HG03469 (cell line): ENCODE measurements around the gene OR6C74.

Source experiments
- ATAC-seq: cut with Tn5 transposase; IDR thresholded peaks from one replicate; pipeline ENCODE4 v1.9.1; 2021; ENCODE audit warnings: mild to moderate bottlenecking, moderate library complexity, moderate number of reproducible peaks; ENCODE audit not compliant: unreplicated experiment

OR6C74 gene

GRCh38 chr12:55244309-55244708 is at the start of gene OR6C74:
Gene OR6C74 (plus strand): TSS chr12:55244609. CDS start chr12:55247288, 2,679 bp downstream.
- no peak for ATAC-seq

DNA sequence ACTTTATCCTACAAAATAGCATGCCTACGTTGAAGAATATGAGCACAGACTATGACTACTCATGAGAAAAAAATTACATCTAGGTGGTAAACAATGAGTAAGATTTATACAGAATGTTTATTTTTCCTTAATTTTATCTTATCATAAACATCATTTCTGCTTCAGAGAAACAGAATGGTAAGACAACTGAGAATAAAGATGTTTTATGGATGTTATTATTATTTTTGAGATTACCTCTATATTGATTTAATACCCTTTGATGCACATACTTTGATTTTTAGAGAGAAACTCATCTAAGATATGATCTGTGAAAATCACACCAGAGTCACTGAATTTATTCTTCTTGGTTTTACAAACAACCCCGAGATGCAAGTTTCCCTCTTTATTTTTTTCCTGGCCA is 23.7 kb upstream of the OR6C74 start, which contains the start of gene OR10A7:
Gene OR10A7 (plus strand): TSS at position 301 of the 400 bp plus-strand sequence. CDS start 0 bp downstream, at position 301.
- ATAC-seq: no peak

GRCh38 chr12:55226523-55226922 is 17.9 kb upstream of the OR6C74 start:
- no peak for ATAC-seq

DNA sequence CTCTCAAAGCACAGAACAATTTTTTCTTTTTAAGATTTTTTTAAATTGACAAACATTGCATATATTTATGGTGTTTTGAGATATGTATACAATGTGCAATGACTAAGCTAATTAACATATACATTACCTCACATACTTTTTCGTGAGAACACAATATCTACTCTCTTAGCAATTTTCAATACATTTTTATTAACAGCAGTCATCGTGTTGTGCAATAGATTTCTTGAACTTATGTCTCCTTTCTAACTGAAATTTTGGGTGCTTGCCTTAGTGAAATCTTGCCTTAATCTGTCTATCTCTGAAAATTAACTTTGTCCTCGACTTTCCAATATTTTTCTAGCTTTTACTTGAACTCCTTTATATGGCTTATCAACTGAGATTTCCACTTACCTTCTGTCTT is 16.8 kb upstream of the OR6C74 start:
- ATAC-seq: no peak

GRCh38 chr12:55246159-55246558 is 1.8 kb downstream of the OR6C74 start:
- ATAC-seq: no peak

DNA sequence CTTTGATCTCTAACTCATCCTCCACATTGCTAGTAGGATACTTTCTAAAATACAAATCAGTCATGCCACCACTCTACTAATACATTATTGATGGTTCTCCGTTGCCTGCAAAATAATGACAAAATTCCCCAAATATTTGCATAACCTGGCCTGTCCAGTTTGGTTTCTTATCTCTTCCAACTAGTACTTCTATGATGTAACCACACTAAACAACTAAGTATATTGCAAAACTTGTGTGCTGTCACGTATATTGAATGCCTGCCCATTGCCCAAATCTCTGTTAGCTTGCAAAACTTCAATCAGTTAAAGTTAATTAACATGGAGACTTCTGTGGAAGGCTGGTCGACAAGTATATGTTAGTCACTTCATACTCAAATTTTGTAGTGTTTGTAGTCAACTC is 6.5 kb downstream of the OR6C74 start:
- no peak for ATAC-seq

- no peak for ATAC-seq
Measured at GRCh38 chr12:55253281-55253680, 8.9 kb downstream of the OR6C74 start.

- ATAC-seq: no peak
Measured at GRCh38 chr12:55256831-55257230, 12.4 kb downstream of the OR6C74 start.

DNA sequence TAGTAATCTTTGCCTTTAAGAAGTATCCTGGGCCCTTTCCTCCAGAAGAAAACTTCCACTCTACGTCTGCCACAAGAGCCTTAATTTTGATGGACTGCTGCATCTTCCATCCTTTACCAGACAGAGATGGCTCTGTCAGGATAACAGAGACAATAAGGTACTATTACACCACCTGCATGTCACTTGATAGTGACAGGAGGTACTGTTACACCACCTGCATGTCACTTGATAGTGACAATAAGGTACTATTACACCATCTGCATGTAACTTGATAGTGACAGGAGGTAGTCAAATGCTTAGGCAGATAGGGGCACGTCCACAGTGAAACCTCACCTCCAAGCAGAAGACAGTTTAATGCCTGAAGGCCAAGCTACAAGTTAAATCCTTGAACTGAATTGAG is 13.9 kb downstream of the OR6C74 start:
- ATAC-seq: no peak

DNA sequence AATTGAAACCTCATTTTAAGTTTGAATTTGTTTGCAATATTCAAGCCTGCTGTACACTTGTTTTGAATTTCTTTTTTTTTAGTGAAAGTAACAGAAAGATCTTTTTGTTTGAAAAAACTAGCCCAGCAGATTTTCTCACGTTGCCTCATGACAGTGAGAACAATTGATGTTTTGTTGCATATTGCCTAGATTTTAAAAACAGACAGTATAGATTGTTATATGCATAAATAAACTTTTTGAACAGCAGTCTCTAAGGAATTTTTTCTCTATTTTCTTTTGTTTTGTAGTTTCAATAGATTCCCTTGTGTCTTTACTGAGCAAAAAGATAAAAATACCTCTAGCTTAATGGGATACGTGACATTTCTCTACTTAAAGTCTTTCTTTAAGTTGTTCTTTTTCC is 36.6 kb downstream of the OR6C74 start:
- no peak for ATAC-seq

DNA sequence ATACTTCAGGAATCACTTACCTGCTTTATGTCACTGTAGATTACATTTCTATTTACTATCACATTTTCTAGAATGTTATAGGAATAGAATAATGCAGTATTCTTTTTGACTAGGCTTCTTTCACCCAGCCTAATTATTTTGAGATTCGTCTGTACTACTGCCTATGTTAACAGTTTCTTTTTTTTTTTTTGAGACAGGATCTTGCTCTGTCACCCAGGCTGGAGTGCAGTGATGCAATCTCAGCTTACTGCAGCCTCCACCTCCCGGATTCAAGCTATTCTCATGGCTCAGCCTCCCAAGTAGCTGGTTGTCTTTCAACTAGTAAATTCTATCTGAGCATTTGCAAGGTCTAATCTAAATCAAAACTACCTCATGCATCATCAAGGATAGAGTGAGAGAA is 45.6 kb downstream of the OR6C74 start:
- ATAC-seq: no peak
